GM19463 (cell line): ENCODE data around the gene NCLN.

Source experiments
- ATAC-seq: cut with Tn5 transposase; IDR thresholded peaks from one replicate; pipeline ENCODE4 v1.9.1; 2021; ENCODE audit warnings: mild to moderate bottlenecking, moderate library complexity; ENCODE audit not compliant: unreplicated experiment

NCLN gene

DNA sequence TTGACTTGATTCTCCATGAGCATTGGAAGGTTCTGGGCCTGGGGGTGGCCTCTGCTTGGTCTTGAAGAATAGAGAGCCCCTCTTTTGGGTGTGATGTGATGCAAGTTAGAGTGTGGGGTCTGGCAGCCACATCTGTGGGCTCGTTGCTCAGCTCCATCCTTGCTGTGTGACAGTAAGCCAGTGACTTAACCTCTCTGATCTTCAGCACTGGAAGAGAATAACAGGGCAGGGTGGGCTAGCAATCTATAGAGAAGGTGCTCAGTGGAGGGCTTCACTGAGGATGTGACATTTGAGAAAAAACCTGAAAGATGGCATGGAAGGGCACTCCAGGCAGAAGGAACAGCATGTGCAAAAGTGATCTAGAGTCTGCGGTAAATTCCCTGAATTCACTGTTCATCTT, 66.9 kb downstream of the NCLN start:
- no peak for ATAC-seq

DNA sequence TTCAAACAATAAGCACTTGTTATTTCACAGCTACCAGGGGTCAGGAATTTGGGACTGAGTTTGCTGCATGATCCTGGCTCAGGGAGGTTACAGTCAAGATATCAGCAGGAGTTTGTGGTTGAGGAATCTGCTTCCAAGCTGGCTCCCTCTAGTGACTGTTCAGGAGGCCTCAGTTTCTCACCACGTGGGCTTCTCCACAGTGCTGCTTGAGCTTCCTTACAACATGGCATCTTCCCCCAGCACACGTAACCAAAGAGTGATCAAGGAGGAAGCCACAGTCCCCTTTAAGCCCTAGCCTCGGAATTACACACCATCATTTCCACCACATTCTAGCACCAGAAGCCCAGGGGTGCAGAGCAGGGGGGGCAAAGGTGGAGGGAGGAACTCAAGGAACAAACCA, 67.5 kb downstream of the NCLN start:
- ATAC-seq, result no peak

DNA sequence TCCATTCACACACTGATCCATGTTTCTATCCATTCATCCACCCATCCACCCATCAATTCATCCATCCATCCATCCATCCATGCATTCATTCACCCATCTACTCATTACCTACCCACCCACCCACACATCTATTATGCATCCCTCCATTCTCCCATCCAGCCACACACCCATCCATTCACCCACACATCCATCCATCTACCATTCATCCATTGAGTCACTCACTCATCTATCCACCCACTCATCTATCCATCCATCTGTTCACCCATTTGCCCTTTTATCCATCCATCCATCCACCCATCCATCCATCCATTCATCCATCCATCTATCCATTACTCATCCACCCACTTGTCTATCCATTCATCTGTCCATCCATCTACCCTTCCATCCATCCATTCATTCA, 68.8 kb downstream of the NCLN start:
- no peak for ATAC-seq

DNA sequence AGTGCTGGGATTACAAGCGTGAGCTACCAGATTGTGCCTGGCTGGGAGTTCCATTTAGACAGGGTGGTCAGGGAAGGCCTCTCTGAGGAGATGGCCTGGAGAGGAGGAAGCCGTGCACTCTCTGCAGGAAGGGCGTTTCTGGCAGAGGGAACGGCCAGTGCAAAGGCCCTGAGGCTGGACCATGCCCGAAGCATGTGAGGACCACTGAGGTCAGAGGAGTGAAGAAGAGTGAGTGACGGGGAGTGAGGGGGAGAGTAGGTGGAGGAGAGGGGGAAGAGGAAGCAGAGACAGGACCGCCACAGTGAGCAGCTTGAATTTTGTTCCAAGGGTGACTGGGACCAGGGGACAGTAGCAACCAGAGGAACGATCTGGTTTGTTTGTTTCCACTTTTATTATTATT, 71.3 kb downstream of the NCLN start:
- ATAC-seq, result no peak
